OCI-LY7 (cell line): Measurements from ENCODE around the gene CDHR1.

Experiments used
- EZH2phosphoT487 ChIP-seq: fragments of 200-600 bp; sonication (generic); IDR thresholded peaks from 2 replicates; pipeline ENCODE4 v1.6.1; 2018; ENCODE audit warnings: low read depth, borderline replicate concordance, mild to moderate bottlenecking, mixed run types, antibody characterized with exemption, low read length, moderate library complexity, mixed read lengths
- TF ChIP-seq, protein P1 (sequence below): fragments of 200-600 bp; sonication (generic); conservative IDR thresholded peaks from 2 replicates; pipeline ENCODE4 v1.5.1; 2014; ENCODE audit warnings: mild to moderate bottlenecking, antibody characterized with exemption, low read length, moderate library complexity, mixed read lengths

DNA sequence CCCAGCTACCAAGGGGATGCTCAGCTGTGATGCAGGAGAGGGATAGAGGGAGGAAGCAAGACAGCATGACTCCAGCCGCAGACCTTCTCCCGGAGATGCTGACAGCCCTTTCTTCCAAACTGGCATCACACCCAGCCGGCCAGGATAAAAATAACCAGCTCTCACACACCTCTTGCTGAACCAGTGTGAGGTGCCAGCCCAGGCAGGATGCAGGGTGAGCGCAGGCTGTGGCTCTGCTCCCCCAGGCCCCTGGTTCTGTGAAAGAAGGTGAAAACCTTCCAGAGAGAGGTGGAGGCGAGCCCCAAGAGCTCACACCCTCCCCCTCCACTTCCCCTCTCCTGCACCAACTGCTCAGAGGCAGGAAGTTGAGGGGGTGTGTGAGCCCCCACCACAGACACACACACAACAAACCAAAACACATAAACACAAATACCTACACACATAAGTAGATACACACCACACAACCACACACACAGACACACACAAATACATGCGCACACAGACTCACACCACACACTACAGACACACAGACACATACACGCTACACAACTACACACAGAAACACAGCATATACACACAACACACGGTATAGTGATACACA, 16.7 kb upstream of the CDHR1 start:
- TF ChIP-seq, protein P1, sequence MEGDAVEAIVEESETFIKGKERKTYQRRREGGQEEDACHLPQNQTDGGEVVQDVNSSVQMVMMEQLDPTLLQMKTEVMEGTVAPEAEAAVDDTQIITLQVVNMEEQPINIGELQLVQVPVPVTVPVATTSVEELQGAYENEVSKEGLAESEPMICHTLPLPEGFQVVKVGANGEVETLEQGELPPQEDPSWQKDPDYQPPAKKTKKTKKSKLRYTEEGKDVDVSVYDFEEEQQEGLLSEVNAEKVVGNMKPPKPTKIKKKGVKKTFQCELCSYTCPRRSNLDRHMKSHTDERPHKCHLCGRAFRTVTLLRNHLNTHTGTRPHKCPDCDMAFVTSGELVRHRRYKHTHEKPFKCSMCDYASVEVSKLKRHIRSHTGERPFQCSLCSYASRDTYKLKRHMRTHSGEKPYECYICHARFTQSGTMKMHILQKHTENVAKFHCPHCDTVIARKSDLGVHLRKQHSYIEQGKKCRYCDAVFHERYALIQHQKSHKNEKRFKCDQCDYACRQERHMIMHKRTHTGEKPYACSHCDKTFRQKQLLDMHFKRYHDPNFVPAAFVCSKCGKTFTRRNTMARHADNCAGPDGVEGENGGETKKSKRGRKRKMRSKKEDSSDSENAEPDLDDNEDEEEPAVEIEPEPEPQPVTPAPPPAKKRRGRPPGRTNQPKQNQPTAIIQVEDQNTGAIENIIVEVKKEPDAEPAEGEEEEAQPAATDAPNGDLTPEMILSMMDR, result no peak
- no peak for TF ChIP-seq EZH2phosphoT487
